ENCODE data around the gene PLEKHG4B.
"Not testable (repeated sequence)": the region's sequence is repeated elsewhere in the genome, so short reads cannot be mapped to it uniquely, and the experiment has no call there.

The PLEKHG4B gene

GRCh38 chr5:189976-190365 is 98.0 kb downstream of the PLEKHG4B start:
- DNase-seq, result no peak

DNA sequence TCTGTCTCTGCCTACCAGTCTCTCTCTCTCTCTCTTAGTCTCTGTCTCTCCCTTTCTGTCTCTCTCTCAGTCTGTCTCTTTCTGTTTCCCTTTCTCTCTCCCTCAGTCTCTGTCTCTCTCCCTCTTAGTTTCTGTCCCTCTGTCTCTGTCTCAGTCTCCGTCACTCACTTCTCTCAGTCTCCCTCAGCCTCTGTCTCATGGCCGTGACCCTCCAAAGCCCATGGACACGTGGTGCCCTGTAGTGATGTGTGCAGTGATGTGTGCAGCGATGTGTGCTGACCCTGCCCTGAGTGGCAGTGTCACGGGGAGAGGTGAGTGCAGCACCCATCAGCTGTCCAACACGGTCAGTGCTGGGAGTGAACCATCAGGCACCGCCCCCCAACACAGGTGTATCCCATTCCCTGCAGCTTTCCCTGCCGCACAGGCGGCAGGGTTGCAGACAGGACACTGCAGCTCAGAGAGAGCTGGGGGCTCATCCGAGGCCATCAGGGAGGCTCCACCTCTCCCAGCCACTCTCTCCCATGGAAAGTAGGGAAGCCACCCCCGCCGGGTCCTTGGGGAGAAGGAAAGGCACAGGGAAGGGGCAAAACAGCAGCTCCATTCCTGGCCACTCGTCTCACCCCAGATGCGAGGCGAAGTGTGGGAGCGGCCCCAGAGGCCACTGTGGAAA is 98.5 kb downstream of the PLEKHG4B start:
- DNase-seq, result no peak

DNA sequence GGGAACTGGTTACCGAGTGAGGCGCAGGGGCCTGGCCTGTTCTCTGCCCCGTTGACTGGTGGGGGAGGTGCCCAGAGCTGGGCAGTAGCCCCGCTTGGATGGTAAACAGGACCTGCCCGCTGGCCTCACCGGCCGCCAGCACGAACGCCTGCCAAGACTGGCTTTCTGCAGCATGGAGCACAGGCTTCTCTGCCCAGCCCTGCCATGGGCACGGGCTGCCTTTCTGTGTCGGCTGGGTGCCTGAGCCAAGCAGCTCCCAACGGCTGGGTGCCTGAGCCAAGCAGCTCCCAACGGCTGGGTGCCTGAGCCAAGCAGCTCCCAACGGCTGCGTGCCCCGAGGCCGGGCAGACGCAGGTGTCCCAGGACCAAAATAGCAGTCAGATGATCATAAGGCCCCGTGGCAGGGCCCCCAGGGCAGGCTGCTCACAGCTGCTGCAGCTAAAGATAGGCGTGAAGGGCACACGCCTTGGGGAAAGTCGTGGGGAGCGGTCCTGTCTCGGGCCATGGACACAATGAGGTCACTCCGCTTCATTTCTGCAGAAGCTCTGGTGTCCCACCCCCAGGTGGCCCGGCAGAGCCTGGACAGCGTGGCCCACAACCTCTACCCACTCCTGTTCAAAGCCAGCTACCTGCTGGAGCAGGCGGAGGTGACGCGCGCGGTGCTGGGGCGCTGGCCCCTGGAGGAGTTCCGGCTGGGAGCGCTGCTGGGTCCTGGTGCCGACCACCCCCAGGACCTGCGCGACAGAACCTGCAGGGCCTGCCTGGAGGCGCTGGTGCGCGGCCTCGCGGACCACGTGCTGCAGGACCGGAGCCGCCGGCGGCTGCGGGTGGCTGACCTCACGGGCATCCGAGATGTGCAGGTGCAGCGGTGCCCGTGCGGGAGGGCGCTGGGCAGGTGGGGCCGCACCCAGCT is 99.3 kb downstream of the PLEKHG4B start, which contains the start of gene LRRC14B:
Gene LRRC14B, plus strand, starts transcription at position 460 of the 913 bp plus-strand sequence. Its CDS starts 44 bp downstream, at position 504.
- peak in 1 of 2 donors; percentile 30 for DNase-seq

- DNase-seq, result no peak
Observed at GRCh38 chr5:191949-192690, 100.2 kb downstream of the PLEKHG4B start.

DNA sequence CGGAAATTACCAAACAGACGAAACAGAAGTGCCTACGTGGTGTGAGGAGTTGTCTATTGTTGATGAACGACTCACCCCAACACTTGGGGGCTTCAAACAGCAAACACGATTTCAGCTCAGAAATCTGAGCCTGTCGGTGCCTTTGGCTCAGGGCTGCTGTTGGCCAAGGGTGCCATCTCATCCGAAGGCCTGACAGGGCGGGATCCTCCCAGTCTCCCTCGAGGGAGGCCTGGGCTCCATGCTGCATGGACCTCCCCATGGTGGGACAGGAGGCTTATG is 100.7 kb downstream of the PLEKHG4B start:
- DNase-seq, result no peak

DNA sequence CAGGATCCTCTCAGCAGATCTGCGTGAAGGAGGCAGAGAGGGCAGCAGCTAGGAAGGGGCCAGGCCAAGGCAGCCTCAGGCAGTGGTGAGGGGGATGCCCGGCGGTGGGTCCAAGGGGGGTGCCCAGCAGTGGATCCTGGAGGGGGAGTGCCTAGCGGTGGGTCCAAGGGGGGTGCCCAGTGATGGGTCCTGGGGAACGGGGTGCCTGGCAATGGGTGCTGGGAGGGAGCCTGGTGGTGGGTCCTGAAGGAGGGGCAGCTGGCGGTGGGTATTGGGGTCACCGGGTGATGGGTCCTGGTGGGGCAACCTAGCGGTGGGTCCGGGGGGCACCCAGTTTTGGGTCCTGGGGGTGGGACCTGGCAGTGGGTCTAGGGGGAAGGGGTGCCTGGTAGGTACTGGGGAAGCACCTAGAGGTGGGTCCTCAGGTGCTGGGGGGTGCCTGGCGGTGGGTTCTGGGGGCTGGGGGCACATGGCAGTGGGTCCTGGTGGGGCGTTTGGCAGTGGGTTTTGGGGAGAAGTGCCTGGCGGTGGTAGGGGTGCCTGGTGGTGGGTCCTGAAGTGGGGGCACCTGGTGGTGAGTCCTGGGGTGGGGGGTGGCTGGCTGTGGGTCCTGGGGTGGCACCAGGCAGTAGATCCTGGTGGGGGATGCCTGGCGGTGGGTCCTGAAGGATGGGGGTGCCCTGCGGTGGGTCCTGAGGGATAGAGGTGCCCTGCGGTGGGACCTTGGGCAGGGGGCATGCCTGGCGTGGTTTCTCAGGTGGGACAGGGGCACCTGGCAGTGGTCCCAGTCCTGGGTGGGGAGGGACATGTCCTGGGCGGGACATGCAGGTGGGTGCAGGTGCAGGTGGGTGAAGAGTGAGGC is 101.2 kb downstream of the PLEKHG4B start:
- DNase-seq, result no peak

- no peak for DNase-seq
Observed at GRCh38 chr5:194102-194501, 102.1 kb downstream of the PLEKHG4B start.

- no peak for DNase-seq
Observed at GRCh38 chr5:194603-195209, 102.7 kb downstream of the PLEKHG4B start.

GRCh38 chr5:195401-196160 is 103.6 kb downstream of the PLEKHG4B start:
- no peak for DNase-seq

- no peak for DNase-seq
Observed at GRCh38 chr5:196350-196749, 104.4 kb downstream of the PLEKHG4B start.

- not testable (repeated sequence) for DNase-seq
Observed at GRCh38 chr5:197031-197430, 105.1 kb downstream of the PLEKHG4B start.

GRCh38 chr5:197892-198489 is 106.0 kb downstream of the PLEKHG4B start:
- DNase-seq, result no peak

DNA sequence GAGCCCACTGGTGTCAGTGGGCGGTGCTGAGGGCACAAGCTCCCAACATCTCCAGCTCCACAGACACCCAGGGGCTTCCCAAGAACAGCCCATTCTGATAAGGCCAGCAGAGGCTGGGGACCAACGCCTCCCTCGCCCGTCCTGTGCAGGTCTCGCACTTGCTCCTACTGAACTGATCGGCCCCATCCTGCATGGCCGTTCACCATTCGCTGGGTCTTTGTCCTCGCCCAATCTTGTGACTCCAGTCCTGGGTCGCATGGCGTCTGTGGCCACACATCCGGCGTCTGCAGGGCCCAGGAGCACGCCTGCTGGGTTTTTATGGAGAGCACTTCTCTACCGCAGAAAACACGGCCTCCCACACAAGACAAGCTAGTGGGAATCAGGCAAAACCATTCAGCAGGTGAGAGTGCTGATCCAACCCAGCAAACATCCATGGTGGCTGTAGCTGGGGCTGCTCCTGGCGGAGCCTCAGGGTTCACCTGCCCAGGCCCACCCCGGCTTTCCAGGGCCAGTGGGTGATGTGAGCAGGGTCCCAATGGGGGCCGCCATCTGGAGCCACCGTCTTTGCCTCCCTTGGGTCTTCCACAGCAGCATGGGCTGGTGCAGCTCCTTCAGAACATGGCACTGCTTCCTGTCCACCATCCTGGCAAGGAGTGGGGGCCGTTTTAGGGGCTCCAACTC is 106.7 kb downstream of the PLEKHG4B start:
- no peak for DNase-seq

DNA sequence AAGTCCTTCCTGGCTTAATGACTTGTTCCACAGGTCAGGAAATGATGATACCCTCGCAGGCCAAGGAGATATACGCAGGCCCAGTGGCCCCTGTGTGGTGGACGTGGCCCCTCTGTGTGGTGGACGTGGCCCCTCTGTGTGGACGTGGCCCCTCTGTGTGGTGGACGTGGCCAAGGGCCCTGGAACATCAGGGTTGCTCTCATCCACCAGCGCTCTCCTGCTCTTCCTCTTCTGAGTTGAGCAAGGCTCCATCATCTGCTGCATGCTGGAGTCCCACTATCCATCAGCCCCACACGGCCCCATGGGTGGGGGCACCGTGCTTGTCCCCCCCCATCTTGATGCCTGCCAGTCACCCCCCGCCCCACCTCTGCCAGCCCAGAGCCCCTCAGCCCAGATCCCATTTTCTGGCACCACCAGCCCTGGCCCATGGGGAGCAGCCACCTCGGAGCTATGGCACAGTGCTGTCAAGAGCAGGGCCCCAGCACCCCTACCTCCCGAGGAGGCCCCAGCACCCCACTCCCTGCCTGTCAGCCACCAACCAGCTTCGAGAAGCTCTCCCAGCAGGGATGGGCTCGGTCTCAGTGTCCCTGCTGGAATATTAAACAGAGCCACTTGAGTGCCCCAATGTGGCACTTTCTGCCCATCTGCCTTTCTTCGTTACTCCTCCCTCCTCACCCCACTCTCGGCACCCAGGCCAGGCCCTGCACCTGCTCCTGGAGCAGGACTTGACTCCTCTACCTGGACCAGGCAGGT is 107.4 kb downstream of the PLEKHG4B start:
- DNase-seq, result no peak

GRCh38 chr5:199950-200645 is 108.1 kb downstream of the PLEKHG4B start:
- DNase-seq, result no peak

DNA sequence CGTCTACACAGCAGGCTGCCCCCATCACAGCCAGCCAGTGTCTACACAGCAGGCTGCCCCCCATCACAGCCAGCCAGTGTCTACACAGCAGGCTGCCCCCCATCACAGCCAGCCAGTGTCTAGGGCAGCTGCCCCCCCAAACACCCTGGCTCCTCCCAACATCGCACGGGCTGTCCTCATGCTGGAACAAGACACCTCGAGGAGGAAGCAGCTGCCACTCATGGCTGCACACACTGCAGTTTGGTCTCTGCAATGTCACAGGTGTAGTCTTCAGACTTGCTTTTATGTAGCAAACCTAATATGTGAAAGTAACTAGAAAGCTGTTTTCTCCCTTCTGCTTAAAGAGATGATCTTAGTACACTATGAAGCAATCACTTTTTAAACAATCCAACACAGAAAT is 109.0 kb downstream of the PLEKHG4B start:
- no peak for DNase-seq

- no peak for DNase-seq
Observed at GRCh38 chr5:201672-202071, 109.7 kb downstream of the PLEKHG4B start.

DNA sequence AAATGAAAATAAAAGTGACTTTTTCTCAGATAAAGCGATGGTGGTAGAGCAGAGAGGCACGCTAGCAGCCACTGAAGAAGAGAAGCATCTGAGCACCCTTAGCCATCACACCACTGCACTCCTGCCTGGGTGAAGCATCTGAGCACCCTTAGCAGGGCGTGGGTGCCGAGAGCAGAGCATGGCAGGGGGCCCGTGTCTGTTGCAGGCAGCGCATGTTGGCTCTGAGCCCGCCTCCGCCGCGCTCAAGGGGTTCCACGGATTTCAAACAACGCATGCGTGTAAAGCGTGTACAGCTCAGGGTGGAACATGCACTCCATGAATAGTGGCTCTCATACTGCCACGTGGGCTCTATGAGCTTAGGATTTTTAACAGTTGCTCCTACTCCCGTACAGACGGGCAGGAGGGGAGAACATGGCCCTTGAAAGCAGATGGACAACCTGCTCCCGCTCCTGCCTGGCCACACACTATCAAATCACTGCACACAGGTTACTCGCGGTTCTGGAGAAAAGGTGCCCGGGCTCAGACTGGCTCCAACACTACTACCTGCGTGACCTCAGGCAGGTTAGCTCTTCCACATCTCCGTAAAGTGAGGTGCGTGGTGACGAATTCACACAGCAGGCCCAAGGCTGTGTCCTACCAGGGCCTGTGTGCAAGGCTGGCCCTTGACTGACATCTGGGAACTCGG is 111.4 kb downstream of the PLEKHG4B start:
- DNase-seq, result no peak

All from stimulated activated CD4-positive, alpha-beta T cell treated with anti-CD3 and anti-CD28 coated beads, Interleukin-2, amount 100 ng/mL, for 24 hours (primary cell).